Colonic mucosa (tissue), 4 donors: ENCODE data around the gene CYB5R3. TPM values are rescaled to one million over a fixed set of nuclear protein-coding genes. Genes with fewer than 3 reads are reported as not detected.
"Not testable (repeated sequence)": the region's sequence is repeated elsewhere in the genome, so short reads cannot be mapped to it uniquely, and the experiment has no call there.

Experiments
- DNase-seq: peaks from one replicate; pipeline ENCODE4 v3.0.0-alpha.2; 2020
- H3K27ac ChIP-seq: fragments of 200-600 bp; one replicate; pipeline ENCODE4 v1.8.0; 2021
- H3K27me3 ChIP-seq: fragments of 200-600 bp; one replicate; pipeline ENCODE4 v1.8.0; 2021
- H3K36me3 ChIP-seq: fragments of 200-600 bp; one replicate; pipeline ENCODE4 v1.8.0; 2021
- H3K4me1 ChIP-seq: fragments of 200-600 bp; one replicate; pipeline ENCODE4 v1.8.0; 2021; ENCODE audit warnings: mild to moderate bottlenecking
- H3K4me3 ChIP-seq: fragments of 200-600 bp; one replicate; pipeline ENCODE4 v1.8.0; 2021
- H3K9ac ChIP-seq, 2 donors: one replicate each; pipeline ENCODE4 v1.7.0; 2013; ENCODE audit warnings: control low read depth in 2 of 2, low read depth in 2 of 2, low read length in 2 of 2
- H3K9me3 ChIP-seq: fragments of 200-600 bp; one replicate; pipeline ENCODE4 v1.8.0; 2021
- CTCF ChIP-seq: fragments of 200-600 bp; IDR thresholded peaks from one replicate; pipeline ENCODE4 v1.8.0; 2022; ENCODE audit warnings: antibody characterized with exemption, mild to moderate bottlenecking
- intact Hi-C: fragments of 100-400 bp; cut with DNase I; formaldehyde crosslinking; loops from one replicate; pipeline ENCODE4 v1.14.1; 2022
- total RNA-seq, 2 donors: library from RNA; stranded (reverse); fragmentation: NEBNext Ultra II Directional in 1 of 2; extraction: Animal tissue kit (Norgen Biotek cat#: 25700) in 1 of 2; gene quantifications; one replicate each; pipeline ENCODE4 v1.2.1, GENCODE V29; 2021
- donor health status: healthy.
- donor health status: DM: no; HTN: no; CAD: no.
- donor health status: DM: no; HTN: no; CAD: no.

CYB5R3 gene
- total RNA-seq, 2 donors from 2014 or later, result 105 to 133 TPM

GRCh38 chr22:42617155-42617983, 31.8 kb downstream of the CYB5R3 start:
- Histone ChIP-seq H3K4me1 (peaks cover 15% of the 10 kb centered on the region), H3K9me3 (no peaks in the 10 kb centered on the region), H3K27ac (no peak overlapping the region), H3K4me3 (no peak overlapping the region), H3K9ac (no peak overlapping the region), H3K36me3 (no peaks in the 10 kb centered on the region), H3K27me3 (no peaks in the 10 kb centered on the region)
- no peak for DNase-seq
- TF ChIP-seq CTCF, result no peak
- intact Hi-C loops, result no loop called here

- H3K27me3 ChIP-seq, DNase-seq, H3K4me1 ChIP-seq, H3K9me3 ChIP-seq, H3K36me3 ChIP-seq, intact Hi-C loops: not testable (repeated sequence)
- Histone ChIP-seq H3K4me3 (peak overlapping the region; percentile 57), H3K27ac (peak overlapping the region; percentile 90), H3K9ac (peak overlapping the region; percentile 62 to 98)
Observed at GRCh38 chr22:42615860-42616175, 33.4 kb downstream of the CYB5R3 start.

GRCh38 chr22:42615092-42615859, 33.9 kb downstream of the CYB5R3 start:
- intact Hi-C loops, result no loop called here
- TF ChIP-seq CTCF, result no peak
- H3K9me3 ChIP-seq, result no peaks in the 10 kb centered on the region
- H3K4me1 ChIP-seq, result peaks cover 14% of the 10 kb centered on the region
- no peaks in the 10 kb centered on the region for H3K27me3 ChIP-seq
- peak; percentile 92 for DNase-seq
- peak overlapping the region; percentile 90 for H3K27ac ChIP-seq
- H3K36me3 ChIP-seq, result no peaks in the 10 kb centered on the region
- H3K4me3 ChIP-seq, result peak overlapping the region; percentile 57
- H3K9ac ChIP-seq, result peak overlapping the region; percentile 62 to 98

DNA sequence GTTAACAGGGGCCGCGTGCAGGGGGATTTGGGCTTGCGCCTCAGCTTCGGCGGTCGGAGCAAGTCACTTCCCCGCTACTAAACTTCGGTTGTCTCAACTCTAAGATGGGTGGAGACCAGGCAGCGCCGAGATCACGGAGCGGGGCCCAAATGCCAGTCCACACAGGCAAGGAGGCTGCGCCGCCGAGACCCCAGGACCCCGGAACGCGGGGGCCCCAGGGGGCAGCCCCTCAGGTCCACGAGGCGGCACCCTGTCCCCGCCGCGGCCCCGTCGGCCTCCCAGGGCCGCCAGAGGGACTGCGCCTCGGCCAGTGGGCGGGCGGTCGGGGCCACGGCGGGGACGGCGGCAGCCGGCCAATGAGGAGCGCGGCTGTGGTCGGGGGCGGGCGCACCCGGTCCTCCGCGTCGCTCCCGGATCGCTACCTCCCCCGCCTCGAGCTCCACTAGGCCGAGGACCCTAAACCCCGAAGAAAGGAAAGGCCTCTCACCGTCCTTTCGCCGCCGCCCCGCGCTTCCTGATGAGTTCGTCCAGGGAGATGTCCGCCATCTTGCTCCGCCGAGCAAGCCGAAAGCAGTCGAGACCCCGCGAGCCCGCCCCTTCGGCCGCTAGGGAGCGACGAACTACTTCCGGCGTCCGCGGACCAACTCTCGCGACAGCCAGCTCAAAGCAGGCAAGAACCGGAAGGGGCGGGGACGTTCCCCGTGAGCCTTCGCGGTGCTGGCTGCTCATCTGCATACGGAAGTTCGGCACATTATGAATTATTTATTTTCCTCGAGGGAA, 34.7 kb downstream of the CYB5R3 start, which contains the start of gene POLDIP3:
Gene POLDIP3, minus strand, starts transcription at position 572 of the 780 bp plus-strand sequence. Its CDS starts 26 bp downstream, at position 546.
- Histone ChIP-seq H3K27ac (peak within 1 kb of the TSS; percentile 90), H3K4me3 (peak within 1 kb of the TSS; percentile 57), H3K36me3 (no peaks in the 10 kb centered on the region), H3K9ac (peak within 1 kb of the TSS; percentile 90 to 98), H3K4me1 (peaks cover 20% of the 10 kb centered on the region), H3K27me3 (no peaks in the 10 kb centered on the region), H3K9me3 (no peaks in the 10 kb centered on the region)
- TF ChIP-seq CTCF, result peak; percentile 24
- intact Hi-C loops, result no loop called here
- DNase-seq, result peak; percentile 99

GRCh38 chr22:42613872-42614301, 35.3 kb downstream of the CYB5R3 start:
- peak overlapping the region; percentile 57 for H3K4me3 ChIP-seq

More at GRCh38 chr22:42613872-42614301, 35.3 kb downstream of the CYB5R3 start:
- DNase-seq, result no peak
- no peaks in the 10 kb centered on the region for H3K27me3 ChIP-seq
- intact Hi-C loops, result no loop called here
- H3K4me1 ChIP-seq, result peaks cover 20% of the 10 kb centered on the region
- H3K9ac ChIP-seq, result peak overlapping the region; percentile 90 to 98
- H3K9me3 ChIP-seq, result no peaks in the 10 kb centered on the region
- no peak for TF ChIP-seq CTCF
- no peaks in the 10 kb centered on the region for H3K36me3 ChIP-seq
- H3K27ac ChIP-seq, result peak overlapping the region; percentile 90
